ENCODE data around the gene TMCO5A. TPM values are rescaled to one million over a fixed set of nuclear protein-coding genes. Genes with fewer than 3 reads are reported as not detected.

TMCO5A gene
- total and polyA plus RNA-seq, 9 donors: not detected

GRCh38 chr15:37995461-37996347 lies 61.3 kb downstream of the TMCO5A start:
- Histone ChIP-seq H3K36me3 (no peaks in the 10 kb centered on the region), H3K4me1 (ENCODE audit: insufficient read depth) (peaks cover 3% of the 10 kb centered on the region), H3K9me3 (no peaks in the 10 kb centered on the region), H3K27me3 (no peaks in the 10 kb centered on the region), H3K27ac (no peak overlapping the region), H3K4me3 (no peak overlapping the region)
- intact Hi-C loops (cut with DNase I): loop anchor here (5.0 to 10.0 kb wide), 6 partner anchors 357 to 419 kb away; no protein-coding TSS in a partner anchor
- 4 to 10% (median 8%) methylated on average over 8 of the region's 8 CpGs for WGBS, 3 donors
- peak in 1 of 5 donors; percentile 54 for DNase-seq
- TF ChIP-seq POLR2A (IDR thresholded peaks at IDR 0.05) (no peak), EP300 (IDR thresholded peaks at IDR 0.05) (no peak), CTCF (IDR thresholded peaks at IDR 0.05) (peak; percentile 36 to 60 (median 56))

Measured in ovary (tissue), 9 donors.